IPS-18a (cell line): ENCODE data around the gene CSRNP3.

Source experiments
- H3K27ac ChIP-seq: one replicate; pipeline ENCODE4 v1.5.1; 2013; ENCODE audit warnings: low read length
- H3K27me3 ChIP-seq: one replicate; pipeline ENCODE4 v1.6.1; 2013; ENCODE audit warnings: mild to moderate bottlenecking, low read length; ENCODE audit not compliant: control insufficient read depth, insufficient read depth
- H3K36me3 ChIP-seq: one replicate; pipeline ENCODE4 v1.6.1; 2013; ENCODE audit warnings: low read depth, low read length; ENCODE audit not compliant: control insufficient read depth
- H3K4me1 ChIP-seq: one replicate; pipeline ENCODE4 v1.6.1; 2013; ENCODE audit warnings: low read depth, low read length; ENCODE audit not compliant: control insufficient read depth
- H3K4me3 ChIP-seq: one replicate; pipeline ENCODE4 v1.5.1; 2013; ENCODE audit warnings: low read length
- H3K9ac ChIP-seq: one replicate; pipeline ENCODE4 v1.6.1; 2013; ENCODE audit warnings: mild to moderate bottlenecking, low read length, moderate library complexity
- H3K9me3 ChIP-seq: one replicate; pipeline ENCODE4 v1.6.1; 2013; ENCODE audit warnings: low read depth, low read length; ENCODE audit not compliant: control insufficient read depth

Gene CSRNP3

DNA sequence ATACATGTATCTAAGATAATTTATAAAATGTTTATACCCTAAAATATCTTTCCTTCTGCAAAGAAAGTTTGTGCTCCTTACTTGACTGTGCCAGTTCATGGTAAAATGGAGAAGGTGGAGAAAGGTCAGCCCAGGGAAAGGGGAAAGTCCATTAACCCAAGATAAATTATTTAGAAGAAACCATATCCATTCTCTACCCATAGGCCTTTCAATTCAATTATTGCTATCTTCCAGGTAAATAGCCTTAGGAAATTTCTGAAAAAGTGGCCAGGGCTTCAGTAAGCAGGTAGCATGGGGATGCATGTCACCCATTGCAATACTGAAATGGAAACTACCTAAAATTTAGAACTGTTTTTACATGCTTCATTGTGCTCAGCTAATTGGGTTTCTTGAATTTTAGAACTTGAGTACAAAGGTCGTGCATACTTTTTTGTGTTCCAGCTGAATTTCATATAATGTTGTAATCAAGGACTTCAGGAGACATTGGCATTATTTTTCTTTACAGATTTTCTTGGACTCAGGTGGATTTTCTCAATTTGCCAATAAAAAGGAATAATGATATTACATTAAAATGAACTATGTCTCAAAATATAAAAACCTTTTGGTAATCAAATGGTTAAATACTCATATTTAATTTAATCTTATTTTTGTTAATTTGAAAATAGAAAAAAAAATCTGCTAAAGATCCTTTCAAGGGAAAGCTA lies 124.9 kb downstream of the CSRNP3 start:
- H3K27me3 ChIP-seq: no peaks in the 10 kb centered on the region
- H3K4me3 ChIP-seq: no peak overlapping the region
- peaks cover 4% of the 10 kb centered on the region for H3K9me3 ChIP-seq
- no peaks in the 10 kb centered on the region for H3K4me1 ChIP-seq
- peaks cover 4% of the 10 kb centered on the region for H3K36me3 ChIP-seq
- no peak overlapping the region for H3K9ac ChIP-seq
- no peak overlapping the region for H3K27ac ChIP-seq

- H3K27ac ChIP-seq: no peak overlapping the region
- peaks cover 4% of the 10 kb centered on the region for H3K9me3 ChIP-seq
- no peaks in the 10 kb centered on the region for H3K4me1 ChIP-seq
- no peak overlapping the region for H3K9ac ChIP-seq
- H3K27me3 ChIP-seq: no peaks in the 10 kb centered on the region
- H3K36me3 ChIP-seq: peaks cover 4% of the 10 kb centered on the region
- H3K4me3 ChIP-seq: no peak overlapping the region
Measured at GRCh38 chr2:165594935-165595255, 125.4 kb downstream of the CSRNP3 start.

GRCh38 chr2:165596788-165597187 lies 127.3 kb downstream of the CSRNP3 start:
- Histone ChIP-seq H3K36me3 (peaks cover 4% of the 10 kb centered on the region), H3K4me1 (no peaks in the 10 kb centered on the region), H3K4me3 (no peak overlapping the region), H3K9me3 (no peaks in the 10 kb centered on the region), H3K27me3 (no peaks in the 10 kb centered on the region), H3K27ac (no peak overlapping the region), H3K9ac (no peak overlapping the region)

DNA sequence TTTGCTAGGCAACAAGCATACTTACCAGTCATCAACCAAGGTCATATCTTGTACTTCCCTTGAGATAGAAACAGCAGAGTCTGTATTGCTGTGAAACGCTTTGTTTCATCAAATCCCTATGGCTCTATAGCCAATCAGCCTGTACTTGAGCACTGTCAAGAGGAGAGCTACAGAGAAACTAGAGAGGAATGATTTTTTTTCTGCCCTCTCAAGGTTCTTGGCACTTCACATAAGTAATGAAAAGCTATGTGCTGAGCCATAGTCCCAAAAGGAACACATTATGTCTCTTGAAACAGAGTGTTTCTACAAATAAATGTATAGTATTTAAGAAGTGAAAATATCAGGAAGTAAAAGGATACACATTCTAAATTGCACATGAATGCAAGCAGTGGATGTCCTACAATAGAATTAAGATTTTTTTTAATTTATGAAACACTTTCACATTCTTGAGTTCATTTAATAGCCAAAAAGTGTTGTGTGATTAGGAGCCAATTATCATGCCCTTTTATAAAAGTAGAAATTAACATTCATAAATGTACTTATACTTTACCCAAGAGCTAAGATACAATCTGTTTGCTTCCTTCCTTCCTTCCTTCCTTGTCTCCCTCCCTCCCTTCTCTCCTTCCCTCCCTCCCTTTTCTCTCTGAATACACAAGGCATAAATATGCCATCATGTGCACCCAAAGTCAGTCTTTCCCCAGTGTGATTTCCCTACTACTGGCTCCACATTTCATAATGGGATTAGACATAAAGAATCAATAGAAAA lies 131.8 kb downstream of the CSRNP3 start:
- no peaks in the 10 kb centered on the region for H3K27me3 ChIP-seq
- H3K9me3 ChIP-seq: no peaks in the 10 kb centered on the region
- peaks cover 4% of the 10 kb centered on the region for H3K36me3 ChIP-seq
- H3K27ac ChIP-seq: no peak overlapping the region
- H3K4me3 ChIP-seq: no peak overlapping the region
- no peaks in the 10 kb centered on the region for H3K4me1 ChIP-seq
- H3K9ac ChIP-seq: no peak overlapping the region

- Histone ChIP-seq H3K27ac (no peak overlapping the region), H3K4me3 (no peak overlapping the region), H3K9ac (no peak overlapping the region), H3K4me1 (no peaks in the 10 kb centered on the region), H3K27me3 (no peaks in the 10 kb centered on the region), H3K9me3 (no peaks in the 10 kb centered on the region), H3K36me3 (no peaks in the 10 kb centered on the region)
Measured at GRCh38 chr2:165601928-165602521, 132.5 kb downstream of the CSRNP3 start.

DNA sequence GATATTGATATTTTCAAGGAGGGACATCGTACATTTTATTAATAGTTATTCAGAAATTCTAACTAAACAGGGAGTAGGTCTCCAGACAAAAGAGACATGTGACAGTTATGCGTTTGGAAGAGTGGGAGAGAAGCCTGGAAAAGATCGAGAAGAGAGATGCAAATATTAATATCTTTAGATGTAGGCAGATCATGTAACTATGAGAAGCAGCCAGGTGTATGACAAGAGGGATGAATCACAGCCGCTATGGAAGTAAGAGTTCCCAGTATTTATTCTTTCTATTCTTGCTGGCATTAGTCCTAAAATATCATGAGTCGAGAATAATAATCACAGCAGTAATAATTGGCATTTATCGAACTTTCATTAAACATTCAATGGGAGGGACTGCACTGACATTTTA lies 140.2 kb downstream of the CSRNP3 start:
- Histone ChIP-seq H3K9ac (no peak overlapping the region), H3K27me3 (no peaks in the 10 kb centered on the region), H3K4me3 (no peak overlapping the region), H3K4me1 (peaks cover 9% of the 10 kb centered on the region), H3K36me3 (no peaks in the 10 kb centered on the region), H3K9me3 (no peaks in the 10 kb centered on the region), H3K27ac (no peak overlapping the region)

- Histone ChIP-seq H3K27ac (no peak overlapping the region), H3K4me3 (no peak overlapping the region)
Measured at GRCh38 chr2:165610591-165611029, 141.1 kb downstream of the CSRNP3 start.

DNA sequence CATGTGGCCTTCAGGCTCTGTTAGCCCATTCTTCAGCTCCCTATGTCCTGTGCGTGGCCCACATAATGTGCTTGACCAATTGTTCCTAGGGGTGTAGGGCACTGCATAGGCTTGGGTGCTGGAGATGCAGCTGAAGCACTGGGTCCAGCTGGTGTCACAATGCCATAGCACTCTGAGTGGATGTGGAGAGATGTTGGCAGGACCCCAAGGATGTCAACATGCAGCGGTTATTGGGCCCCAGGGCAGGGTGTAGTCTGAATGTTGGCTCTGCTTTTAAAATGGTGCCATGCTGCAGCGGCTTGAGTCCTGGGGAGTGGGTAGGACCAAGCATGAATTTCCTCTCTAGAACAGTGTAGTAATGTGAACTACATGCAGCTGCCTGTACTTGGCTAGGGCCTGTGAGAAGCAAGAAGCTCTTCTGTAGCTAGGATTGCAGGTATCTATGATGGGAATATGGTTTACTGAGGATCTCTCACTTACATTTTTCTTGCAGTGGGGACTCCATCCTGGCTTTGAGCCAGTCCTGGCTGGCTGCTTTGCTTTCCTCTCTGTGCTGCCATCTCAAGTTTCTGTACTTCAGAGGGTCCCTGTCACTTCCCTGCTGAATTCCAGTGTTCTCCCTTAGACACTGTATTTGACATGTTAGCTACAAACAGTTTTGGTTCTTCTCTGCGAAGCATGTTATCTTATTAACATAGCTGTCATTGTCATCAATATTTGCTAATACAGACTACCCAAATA lies 148.4 kb downstream of the CSRNP3 start:
- H3K4me1 ChIP-seq: peaks cover 5% of the 10 kb centered on the region
- H3K36me3 ChIP-seq: no peaks in the 10 kb centered on the region
- no peaks in the 10 kb centered on the region for H3K27me3 ChIP-seq
- no peak overlapping the region for H3K27ac ChIP-seq
- no peak overlapping the region for H3K9ac ChIP-seq
- no peaks in the 10 kb centered on the region for H3K9me3 ChIP-seq
- H3K4me3 ChIP-seq: no peak overlapping the region

More at GRCh38 chr2:165610591-165611029, 141.1 kb downstream of the CSRNP3 start:
- Histone ChIP-seq H3K9me3 (no peaks in the 10 kb centered on the region), H3K4me1 (peaks cover 9% of the 10 kb centered on the region), H3K27me3 (no peaks in the 10 kb centered on the region), H3K36me3 (no peaks in the 10 kb centered on the region), H3K9ac (no peak overlapping the region)

- Histone ChIP-seq H3K4me1 (peaks cover 9% of the 10 kb centered on the region), H3K4me3 (no peak overlapping the region), H3K36me3 (no peaks in the 10 kb centered on the region), H3K9me3 (no peaks in the 10 kb centered on the region), H3K27me3 (no peaks in the 10 kb centered on the region), H3K9ac (no peak overlapping the region), H3K27ac (no peak overlapping the region)
Measured at GRCh38 chr2:165618806-165619205, 149.3 kb downstream of the CSRNP3 start.

DNA sequence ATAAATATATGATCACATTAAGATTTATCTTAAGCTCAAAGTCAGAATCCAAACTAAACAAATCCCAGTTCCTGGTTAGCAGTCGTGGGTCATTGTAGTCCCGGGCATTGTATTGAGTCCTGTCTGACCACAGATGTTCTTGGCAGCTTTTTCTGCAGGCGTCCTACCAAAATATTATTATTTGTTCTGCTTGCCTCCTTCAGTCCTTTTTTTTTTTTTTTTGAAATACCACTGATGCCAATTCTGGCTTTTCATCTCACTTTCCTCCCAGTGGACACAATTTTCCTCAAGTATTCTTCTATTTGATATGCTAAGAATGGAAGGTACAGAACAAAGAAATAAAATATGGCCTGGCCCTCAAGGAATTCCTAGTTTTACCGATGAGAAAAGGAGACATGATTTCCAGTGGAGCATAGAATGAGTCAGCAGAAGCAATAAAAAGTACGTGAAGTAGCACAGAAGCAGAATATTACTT lies 151.6 kb downstream of the CSRNP3 start:
- Histone ChIP-seq H3K27me3 (no peaks in the 10 kb centered on the region), H3K27ac (no peak overlapping the region), H3K4me3 (no peak overlapping the region), H3K9ac (no peak overlapping the region), H3K4me1 (peaks cover 20% of the 10 kb centered on the region), H3K36me3 (no peaks in the 10 kb centered on the region), H3K9me3 (no peaks in the 10 kb centered on the region)

- Histone ChIP-seq H3K27ac (no peak overlapping the region), H3K9ac (no peak overlapping the region), H3K27me3 (no peaks in the 10 kb centered on the region), H3K4me1 (peaks cover 25% of the 10 kb centered on the region), H3K4me3 (no peak overlapping the region), H3K9me3 (no peaks in the 10 kb centered on the region), H3K36me3 (no peaks in the 10 kb centered on the region)
Measured at GRCh38 chr2:165623161-165623560, 153.7 kb downstream of the CSRNP3 start.
